Fibroblast of villous mesenchyme (primary cell): ENCODE measurements around the gene IFIT2. TPM values are rescaled to one million over a fixed set of nuclear protein-coding genes. Genes with fewer than 3 reads are reported as not detected.

Source experiments
- DNase-seq: peaks from one replicate; pipeline ENCODE4 v3.0.0-alpha.2; 2010; ENCODE audit warnings: low read depth
- H3K4me3 ChIP-seq: 2 replicates; pipeline ENCODE4 v1.5.1; 2011; ENCODE audit warnings: low read depth, mild to moderate bottlenecking, low read length
- total RNA-seq: library from RNA; depleted of rRNA; stranded (reverse); fragments of >200 nt; gene quantifications from 2 replicates; pipeline ENCODE4 v1.2.3, GENCODE V29; 2012
- TF ChIP-seq, protein P1 (sequence below): IDR thresholded peaks from 2 replicates; pipeline ENCODE4 v1.5.1; 2012; ENCODE audit warnings: low read depth, mild to moderate bottlenecking, low read length; ENCODE audit not compliant: insufficient read depth

Gene IFIT2
- total RNA-seq, 1 donor: 22.9 TPM

DNA sequence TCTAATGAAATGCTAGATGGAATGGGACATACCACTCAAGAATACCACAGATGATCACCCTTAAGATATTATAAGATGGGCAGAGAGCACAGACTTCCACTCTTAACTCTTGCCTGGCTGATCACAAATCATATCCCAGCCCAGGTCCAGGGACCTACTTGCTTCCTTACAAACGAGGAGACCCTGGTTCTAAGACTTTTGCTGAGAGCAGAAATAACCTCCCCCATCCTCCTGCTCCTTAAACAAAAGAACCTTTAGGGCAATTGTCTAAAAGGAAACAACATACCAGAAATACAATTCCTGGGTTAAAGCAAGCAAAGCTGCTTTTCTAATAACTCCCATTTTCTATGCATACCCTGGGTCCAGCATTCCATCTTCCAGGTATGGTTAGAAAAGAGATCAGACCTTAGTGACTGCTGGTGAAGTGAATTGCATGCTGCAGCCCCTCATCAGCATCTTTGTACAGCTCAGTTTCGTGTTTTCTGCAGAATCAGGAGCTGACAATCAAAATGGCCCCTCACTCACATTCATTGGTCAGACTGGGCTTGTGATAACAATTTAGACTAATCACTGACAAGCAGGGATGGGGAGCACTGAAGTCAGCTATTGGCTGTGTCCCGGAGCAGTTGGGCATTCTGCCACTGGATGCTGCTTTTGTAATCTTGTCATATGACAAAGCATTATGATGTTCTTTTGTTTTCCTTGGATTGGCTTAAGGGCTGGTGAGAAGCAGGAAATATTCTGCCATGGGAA, 40.5 kb downstream of the IFIT2 start:
- H3K4me3 ChIP-seq: no peak overlapping the region
- TF ChIP-seq, protein P1, sequence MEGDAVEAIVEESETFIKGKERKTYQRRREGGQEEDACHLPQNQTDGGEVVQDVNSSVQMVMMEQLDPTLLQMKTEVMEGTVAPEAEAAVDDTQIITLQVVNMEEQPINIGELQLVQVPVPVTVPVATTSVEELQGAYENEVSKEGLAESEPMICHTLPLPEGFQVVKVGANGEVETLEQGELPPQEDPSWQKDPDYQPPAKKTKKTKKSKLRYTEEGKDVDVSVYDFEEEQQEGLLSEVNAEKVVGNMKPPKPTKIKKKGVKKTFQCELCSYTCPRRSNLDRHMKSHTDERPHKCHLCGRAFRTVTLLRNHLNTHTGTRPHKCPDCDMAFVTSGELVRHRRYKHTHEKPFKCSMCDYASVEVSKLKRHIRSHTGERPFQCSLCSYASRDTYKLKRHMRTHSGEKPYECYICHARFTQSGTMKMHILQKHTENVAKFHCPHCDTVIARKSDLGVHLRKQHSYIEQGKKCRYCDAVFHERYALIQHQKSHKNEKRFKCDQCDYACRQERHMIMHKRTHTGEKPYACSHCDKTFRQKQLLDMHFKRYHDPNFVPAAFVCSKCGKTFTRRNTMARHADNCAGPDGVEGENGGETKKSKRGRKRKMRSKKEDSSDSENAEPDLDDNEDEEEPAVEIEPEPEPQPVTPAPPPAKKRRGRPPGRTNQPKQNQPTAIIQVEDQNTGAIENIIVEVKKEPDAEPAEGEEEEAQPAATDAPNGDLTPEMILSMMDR: no peak
- peak; percentile 53 for DNase-seq

DNA sequence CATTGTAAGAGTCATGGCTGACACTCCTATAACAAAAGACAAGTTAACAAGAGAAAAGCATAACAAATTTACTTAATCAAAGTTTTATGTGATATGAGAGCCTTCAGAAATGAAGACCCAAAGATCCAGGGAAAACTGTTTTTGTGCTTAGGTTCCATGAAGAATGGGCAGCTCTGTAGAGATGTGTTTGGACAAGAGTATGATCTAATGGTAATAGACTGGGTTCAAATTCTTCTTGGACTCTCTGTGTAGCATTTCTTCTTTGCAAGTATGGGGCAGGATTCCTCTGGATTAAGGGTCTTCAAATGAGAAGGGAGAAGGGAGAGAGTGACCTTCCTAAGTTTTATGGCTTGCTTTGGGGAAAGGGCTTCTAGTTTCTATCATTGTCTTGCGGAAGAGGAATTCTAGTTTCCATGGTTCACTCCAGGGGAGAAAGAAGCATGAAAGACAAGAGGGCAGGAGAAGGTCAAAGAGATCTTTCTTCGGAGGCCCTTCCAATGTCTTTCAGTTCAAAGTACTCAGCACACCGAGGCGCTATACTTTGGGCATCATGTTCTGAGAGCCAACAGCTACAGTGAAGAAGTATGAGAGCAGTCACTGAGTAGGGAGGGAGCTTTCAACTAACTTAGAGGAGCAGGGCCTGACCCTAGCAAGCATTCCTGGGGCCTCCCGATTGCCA, 41.4 kb downstream of the IFIT2 start:
- TF ChIP-seq, protein P1: no peak
- no peak overlapping the region for H3K4me3 ChIP-seq
- DNase-seq: no peak

DNA sequence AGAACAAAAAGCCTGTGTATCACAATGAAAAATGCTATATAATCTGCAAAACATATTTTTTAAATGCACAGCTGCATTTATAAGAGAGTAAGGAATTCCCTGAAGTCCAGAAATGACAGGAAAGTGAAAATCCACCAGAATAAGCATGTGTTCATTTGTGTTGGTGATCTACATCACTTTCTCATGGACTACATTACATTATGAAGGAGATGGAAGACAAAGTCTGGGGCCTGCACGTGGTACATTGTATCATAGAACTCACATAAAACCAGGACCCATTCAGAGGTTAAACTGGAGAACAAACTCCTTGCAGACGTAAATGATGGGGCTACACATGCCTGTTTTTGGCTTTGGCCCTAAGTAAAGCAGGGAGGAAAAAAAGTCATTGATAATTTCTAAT, 42.3 kb downstream of the IFIT2 start:
- no peak for DNase-seq
- TF ChIP-seq, protein P1: no peak
- H3K4me3 ChIP-seq: no peak overlapping the region

DNA sequence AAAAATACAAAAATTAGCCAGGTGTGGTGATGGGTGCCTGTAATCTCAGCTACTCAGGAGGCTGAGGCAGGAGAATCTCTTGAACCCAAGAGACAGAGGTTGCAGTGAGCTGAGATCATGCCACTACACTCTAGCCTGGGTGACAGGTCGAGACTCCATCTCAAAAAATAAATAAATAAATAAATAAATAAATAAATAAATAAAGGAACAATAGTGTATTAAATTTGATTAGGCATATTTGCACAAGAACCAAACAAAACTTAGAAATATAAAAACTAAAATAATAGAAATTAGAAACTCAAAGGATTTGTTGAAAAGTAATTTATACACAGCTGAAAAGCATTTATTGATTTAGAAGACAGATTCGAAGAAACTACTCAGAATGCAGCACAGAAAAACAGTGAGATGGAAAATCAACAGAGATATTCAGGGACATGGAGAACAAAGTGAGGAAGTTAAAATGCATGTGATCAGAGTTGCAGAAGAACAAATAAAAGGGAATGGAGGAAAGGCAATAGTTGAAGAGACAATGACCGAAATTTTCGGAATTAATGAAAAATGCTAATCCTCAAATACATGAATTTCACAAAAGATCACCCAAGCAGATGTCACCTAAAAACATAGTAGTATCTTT, 43.6 kb downstream of the IFIT2 start:
- no peak for DNase-seq
- no peak overlapping the region for H3K4me3 ChIP-seq
- TF ChIP-seq, protein P1: no peak

DNA sequence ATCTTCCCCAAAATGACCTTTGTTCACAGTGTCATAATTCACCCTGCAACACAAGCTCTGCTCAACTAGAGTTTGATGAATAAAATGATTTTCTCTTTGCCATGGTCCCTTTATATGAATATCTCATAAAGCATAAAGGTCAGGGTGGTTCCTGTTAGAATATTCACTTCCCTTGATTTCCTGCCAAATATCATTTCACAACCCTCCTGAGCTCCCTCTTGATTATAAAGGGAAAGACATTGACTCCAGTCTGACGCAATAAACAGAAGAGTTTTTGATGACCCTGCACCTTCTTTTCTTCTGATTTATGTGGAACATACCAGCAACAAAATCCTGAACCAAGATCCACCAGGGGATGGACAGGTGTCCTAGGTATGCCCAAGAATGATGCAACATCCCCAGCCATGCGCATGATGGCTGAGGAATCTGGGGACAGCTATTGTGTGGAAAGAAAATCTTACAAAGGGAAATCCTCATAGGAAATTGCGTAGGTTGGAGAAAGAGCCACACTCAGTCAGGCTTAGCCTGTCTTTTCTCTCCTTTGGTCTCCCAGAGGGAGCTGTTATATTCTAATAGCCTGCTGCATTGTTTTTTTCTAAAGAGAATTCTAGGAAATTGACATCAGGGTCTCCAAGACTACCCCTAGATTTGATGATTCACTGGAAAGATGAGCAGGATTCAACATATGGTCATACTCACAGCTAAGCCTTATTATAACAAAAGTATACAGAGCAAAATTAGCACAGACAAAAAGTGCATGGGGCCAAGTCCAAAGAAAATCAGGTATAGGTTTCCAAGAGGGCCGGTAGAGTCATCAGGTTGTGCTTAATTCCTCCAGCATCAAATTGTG, 44.8 kb downstream of the IFIT2 start:
- no peak overlapping the region for H3K4me3 ChIP-seq
- peak; percentile 87 for DNase-seq
- TF ChIP-seq, protein P1: no peak

DNA sequence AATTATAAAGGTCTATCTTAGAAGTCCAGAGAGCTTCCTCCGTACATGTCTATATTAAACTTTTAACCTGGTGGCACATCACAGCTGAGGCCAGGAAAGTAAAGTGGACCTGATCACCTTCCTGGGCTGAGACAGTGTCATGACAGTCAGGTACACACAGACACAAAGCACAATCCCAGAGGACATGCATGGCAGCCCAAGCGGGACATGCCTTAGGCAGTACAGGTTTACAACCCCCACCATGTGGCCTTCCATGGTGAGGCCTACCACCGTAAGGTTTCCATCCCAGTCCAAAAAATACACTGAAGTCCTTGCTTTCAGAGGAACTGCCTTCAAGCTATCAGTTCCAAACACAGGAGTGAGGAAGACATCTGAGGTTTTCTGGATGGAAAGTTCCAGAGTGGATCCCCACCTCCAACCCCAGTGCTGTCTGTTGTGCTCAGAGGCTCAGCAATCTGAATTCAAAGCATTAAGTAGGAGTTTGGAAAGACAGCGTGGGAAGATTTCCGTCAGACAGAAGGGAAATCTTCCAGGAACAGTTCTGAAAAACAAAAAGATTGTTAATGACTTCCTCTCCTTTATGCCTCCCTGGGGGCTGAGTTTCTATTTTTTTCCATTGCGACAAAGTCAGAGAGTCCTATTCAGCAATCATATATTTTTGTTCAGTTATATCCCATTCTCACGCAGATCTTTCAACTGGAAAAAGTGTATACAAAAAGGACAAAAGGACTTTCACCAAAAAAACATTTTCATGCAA, 46.0 kb downstream of the IFIT2 start:
- H3K4me3 ChIP-seq: no peak overlapping the region
- TF ChIP-seq, protein P1: no peak
- DNase-seq: peak; percentile 35
